Stimulated activated CD8-positive, alpha-beta memory T cell treated with anti-CD3 and anti-CD28 coated beads, Interleukin-7, amount 100 ng/mL, for 48 hours (primary cell): ENCODE data around the gene TNKS1BP1.
"Not testable (repeated sequence)": the region's sequence is repeated elsewhere in the genome, so short reads cannot be mapped to it uniquely, and the experiment has no call there.

ENCODE experiments used
- DNase-seq, 2 donors: peaks; one replicate each; pipeline ENCODE4 v3.0.0-alpha.2; 2020; ENCODE audit warnings: low read depth in 1 of 2; ENCODE audit errors: extremely low read depth in 1 of 2

The TNKS1BP1 gene

DNA sequence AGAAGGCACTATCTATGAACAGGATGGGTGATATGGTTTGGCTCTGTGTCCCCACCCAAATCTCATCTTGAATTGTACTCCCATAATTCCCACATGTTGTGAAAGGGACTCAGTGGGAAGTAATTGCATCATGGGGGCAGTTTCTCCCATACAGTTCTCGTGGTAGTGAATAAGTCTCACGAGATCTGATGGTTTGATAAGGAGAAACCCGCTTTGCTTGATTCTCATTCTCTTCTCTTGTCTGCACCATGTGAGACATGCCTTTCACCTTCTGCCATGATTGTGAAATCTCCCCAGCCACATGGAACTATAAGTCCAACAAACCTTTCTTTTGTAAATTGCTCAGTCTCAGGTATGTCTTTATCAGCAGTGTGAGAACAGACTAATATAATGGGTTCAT is 28.5 kb downstream of the TNKS1BP1 start:
- DNase-seq = not testable (repeated sequence)

DNA sequence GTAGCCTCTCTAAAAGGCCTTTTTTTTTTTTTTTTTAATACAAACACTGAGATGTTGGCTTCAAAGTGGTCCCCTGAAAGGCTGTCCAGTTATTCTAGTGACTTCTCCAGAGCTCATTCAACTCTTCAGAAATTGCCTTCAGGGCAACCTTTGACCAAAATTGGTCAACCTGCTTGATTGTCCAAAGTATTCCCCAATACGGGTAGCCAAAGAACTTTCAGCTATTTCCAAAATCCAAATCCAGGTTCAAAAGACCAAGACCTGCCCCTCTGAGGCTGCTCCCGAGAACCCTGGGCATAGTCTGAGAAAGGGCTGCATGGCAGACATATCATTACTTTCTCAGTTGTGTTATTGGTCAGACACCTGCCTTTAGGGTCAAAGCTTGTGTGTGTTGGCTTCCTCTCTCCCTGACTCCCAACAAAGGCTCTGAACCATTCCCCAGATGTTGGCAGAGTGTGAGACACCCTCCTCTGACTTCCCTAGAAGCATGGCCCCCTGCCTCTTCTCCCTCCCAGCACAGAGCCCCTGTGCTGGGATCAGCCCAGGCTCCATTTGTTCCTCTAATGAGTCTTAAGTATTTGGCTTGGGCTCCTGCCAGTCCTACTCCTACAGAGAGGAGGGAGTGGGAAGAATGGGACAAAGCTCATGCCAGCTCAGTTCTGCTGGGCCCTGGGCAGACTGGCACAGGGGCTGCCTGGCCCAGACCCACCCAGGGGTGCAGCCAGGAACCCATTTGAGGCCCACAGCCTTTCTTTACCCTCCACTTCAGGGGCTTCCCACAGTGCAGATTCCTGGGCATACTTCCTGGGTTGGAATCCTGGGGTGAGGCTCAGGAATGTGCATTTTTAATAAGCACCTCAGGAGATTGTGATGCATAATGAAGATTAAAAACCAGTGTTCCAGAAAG is 30.3 kb downstream of the TNKS1BP1 start:
- DNase-seq = no peak

DNA sequence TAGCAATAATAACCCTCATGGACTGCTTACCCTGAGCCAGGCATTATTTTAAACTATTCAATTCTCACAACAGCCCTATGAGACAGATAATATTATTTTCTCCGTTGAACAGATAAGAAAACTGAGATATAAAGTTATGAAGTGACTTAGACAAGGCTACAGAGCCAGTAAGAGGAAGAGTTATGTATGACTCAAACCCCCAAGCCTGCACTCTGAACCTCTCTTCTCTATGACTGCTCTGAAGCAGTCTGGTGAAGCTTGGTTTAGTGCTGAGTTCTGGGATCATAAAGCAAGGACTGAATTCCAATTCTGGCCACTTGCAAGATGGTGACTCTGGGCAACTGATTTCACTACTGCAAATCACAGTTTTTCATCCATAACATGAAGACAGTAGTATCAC is 34.5 kb downstream of the TNKS1BP1 start:
- DNase-seq = no peak

DNA sequence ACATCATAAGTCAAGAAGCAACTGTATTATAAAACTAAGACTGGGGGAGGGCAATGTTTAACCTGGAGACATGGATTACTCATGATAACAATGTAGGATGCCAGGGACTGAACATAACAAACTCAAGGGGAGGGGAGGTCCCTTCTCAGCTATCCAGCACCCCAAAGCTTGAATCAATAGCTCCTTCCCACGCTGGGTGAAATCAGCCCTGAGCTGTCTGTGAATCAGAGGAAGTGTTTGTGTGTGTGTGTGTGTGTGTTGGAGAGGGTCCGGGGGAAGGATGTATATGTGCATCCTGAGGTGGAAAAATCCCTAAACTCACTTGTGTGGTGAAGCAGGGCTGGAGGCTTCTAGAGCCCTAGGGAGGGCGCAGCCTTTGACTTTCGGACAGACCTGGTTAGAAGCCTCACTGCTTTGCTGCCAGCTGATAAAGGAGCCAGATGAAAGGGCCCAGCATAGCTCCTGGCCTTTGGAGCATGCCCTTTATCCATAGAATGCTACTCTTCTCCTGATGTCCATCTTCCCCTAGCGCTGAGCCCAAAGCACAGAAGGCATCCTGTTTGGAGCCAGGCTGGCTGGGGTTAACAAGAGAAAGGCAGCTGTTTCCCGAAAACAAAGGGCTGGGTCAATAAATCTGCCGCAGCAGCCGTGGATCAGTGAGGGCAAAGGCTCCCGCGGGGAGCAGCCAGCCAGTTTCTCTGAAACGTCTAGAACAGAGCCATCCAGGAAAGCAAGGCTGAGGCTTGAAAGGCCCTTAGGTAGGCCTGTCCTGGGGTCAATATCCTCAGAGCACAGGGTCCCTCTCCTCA is 35.8 kb downstream of the TNKS1BP1 start:
- DNase-seq = no peak

DNA sequence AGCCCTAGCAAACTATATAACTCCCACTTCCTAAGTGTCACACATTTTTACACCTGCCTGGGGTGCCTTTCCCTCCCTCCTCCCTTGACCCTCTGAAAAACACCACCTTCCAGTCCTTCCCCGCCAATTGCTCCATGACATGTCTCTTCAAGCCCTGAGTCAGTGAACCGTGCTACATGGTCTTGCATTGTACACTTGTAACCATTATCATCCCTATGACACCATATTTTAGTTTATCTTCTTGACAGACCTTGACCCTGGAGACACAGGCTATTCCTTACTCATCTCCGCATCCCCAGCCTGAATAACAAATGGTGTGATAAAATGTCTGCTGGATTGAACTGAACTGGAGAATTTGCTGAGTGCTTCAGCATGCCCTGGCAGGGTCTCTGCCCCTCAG is 36.9 kb downstream of the TNKS1BP1 start:
- no peak for DNase-seq

DNA sequence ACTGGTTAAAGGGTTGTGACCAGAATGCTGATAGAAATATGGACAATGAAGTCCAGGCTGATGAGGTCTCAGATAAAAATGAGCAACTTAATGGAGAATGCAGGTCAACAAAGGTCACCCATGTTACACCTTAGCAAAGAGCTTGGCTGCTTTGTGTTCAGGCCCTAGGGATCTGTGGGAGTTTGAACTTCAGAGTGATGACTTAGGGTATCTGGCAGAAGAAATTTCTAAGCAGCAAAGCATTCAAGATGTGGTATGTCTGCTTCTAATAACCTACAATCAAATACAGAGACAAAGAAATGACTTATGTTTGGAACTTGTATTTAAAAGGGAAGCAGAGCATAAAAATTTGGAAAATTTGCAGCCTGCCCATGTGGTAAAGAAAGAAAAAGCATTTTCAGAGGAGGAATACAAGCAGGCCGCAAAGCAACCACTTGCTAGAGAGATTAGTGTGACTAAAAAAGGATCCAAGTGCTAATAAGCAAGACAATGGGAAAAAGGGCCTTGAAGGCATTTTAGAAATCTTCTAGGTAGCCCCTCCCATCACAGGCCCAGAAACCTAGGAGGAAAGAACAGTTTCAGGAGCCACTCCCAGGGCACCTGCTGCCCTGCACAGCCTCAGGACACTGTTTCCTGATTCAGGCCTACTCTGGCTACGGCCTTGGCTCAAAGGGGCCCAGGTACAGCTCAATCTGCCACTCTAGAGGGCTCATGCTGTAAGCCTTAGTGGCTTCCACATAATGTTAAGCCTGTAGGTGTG is 41.3 kb downstream of the TNKS1BP1 start:
- no peak for DNase-seq

DNA sequence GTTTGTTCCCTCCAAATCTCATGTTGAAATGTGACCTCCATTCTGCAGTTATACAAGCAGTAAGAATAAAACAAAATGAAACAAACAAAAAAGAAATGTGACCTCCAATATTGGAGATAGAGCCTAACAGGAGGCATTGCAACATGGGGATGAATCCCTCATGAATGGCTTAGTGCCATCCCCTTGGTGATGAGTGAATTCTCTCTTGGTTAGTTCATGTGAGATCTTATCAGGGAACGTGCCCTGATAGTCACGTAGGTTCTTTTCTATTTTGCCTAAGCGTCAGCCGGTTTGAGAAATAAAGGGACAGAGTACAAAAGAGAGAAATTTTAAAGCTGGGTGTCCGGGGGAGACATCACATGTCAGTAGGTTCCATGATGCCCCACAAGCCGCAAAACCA is 43.2 kb downstream of the TNKS1BP1 start:
- not testable (repeated sequence) for DNase-seq

DNA sequence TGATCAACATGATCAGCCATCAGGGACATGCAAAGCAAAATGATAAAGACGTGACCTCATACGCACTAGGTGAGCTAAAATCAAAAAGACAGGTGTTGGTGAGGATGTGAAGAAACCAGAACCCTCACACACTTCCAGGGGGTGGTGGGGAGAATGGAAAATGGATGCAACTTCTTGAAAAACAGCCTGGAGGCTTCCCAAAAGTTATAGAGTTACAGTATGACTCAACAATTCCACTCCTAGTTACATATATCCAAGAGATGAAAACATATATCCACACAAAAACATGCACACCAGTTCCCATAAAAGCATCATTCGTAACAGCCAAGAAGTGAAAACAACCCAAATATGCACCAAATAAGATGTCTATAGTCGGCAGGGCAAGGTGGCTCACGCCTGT is 45.6 kb downstream of the TNKS1BP1 start:
- DNase-seq = no peak

DNA sequence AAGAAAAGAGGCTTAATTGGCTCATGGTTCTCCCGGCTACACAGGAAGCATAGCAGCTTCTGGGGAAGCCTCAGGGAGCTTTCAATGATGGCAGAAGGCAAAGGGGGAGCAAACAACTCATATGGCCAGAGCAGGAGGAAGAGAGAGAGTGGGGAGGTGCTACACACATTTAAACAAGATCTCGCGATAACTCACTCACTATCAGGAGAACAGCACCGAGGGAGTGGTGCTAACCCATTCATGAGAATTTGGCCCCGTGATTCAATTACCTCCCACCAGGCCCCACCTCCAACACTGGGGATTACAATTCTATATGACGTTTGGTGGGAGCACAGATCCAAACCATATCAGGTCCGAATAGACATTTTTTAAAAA is 46.0 kb downstream of the TNKS1BP1 start:
- DNase-seq = no peak

DNA sequence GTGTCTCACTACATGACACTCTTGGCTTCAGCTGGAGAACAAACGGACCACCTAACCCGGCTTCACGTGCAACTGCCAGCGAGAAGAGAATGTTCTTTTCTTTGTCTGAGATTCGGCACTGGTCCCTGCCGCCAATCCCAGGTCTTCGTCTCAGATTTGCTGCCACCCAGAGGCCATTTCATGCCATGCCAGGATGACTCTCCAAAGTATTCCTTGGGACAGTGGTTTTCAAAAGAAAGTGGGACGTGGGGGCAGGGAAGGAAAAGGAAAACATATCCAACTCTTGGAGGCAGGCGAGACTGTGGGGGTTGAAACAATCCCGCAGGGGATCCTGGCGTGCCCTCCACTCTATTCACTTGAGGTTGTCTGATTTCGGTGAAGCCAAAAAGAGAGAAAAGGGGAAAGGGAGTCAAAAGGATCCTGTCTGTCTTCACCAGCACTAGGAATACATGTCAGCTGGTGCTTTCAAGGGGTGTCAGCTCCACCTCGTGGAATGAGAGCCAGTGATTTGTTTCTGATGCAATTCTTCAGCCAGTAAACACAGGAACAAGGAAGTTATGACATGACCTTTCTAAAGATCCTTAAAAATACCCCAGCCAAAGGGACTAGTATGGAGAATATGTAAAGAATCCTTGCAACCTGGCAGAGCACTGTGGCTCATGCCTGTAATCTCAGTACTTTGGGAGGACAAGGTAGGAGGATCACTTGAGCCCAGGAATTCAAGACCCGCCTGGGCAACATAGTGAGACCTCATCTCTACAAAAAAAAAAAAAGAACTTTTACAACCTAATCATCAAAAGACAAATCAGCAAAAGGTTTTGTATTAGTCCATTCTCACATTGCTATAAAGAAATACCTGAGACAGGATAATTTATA is 46.7 kb downstream of the TNKS1BP1 start:
- peak in 1 of 2 donors; percentile 7 for DNase-seq

DNA sequence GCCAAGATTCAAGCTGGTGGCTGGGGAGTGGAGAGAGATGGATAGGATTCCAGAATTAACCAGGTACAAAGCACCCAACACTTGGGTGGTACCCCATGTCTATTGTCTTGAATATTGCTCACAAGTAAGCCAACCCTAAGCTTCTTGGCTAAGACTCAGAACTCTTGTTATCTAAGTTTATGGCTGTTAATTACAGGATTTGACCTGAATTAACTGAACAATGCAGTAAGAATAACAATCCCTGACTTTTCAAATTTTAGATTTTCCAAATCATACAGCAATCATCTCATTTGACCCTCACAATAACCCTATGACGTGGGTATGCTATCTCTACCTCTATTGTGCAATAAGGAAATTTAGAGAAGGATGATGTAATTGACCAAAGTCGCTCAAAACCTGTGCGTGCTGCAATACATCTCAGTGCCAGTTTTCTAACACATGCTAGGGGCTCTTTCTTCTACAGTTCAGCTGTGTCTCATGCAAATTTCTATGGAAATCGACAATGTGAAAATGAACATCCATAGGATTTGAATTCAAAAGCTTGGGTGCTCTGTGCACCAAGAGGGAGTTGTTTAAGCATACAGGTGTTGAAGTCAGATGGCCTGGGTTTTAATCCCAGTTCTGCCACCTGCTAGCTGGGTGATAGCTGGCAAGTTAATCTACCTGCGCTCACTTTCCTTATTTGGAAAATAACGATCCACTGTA is 47.6 kb downstream of the TNKS1BP1 start:
- DNase-seq = no peak

DNA sequence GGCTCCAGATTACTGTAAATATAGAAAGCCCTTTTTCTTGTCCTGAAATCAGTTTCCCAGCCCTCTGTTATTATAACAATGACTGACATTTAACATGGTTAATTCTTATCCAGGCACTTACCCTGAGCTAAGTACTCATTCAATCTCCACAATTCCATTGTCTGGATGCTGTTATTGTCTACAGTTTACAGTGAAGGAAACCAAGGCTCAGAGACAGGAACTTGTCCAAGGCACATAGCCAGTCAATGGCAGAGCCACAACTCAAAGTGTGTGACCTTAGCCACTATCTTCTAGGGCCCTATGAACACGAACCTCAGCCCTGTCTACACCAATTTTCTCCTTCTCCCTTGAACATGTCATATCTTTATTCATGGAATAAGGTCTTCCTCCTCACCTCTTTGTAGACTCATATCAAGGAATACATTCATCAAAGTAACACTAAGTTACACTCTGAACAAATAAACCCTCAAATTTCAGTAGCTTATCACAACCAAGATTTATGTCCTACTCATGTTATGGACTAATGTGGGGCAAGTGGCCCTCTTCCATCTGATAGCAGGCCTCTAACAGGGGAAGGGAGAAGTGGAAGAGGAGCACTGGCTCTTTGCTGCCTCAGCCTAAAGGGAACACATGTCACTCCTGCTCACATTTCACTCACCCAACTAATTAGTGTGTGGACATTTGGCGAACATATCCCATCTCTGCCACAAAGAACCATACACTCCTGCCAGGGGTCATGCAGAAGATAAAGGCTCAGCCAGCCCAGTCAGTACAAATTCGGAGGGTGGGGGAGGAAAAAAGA is 48.4 kb downstream of the TNKS1BP1 start:
- no peak for DNase-seq

DNA sequence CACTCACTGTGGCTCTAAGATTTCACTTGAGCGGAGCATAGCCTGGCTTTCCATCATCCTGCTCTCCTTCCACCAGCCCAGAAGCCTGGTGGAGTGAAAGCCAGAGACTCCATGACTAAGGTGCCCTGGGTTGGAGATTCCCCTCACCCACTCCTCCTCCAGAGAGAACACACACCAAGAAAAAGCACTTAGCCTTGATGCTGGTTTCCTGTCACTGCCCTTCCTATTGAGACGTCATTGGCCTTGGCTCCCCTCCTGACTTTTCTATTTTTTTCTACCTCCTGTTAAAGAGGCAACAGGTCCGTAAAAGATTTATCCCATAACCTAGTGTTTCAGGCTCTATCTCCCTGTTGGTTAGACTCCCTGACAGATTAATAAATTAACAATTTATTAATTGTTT is 49.2 kb downstream of the TNKS1BP1 start:
- DNase-seq = no peak

DNA sequence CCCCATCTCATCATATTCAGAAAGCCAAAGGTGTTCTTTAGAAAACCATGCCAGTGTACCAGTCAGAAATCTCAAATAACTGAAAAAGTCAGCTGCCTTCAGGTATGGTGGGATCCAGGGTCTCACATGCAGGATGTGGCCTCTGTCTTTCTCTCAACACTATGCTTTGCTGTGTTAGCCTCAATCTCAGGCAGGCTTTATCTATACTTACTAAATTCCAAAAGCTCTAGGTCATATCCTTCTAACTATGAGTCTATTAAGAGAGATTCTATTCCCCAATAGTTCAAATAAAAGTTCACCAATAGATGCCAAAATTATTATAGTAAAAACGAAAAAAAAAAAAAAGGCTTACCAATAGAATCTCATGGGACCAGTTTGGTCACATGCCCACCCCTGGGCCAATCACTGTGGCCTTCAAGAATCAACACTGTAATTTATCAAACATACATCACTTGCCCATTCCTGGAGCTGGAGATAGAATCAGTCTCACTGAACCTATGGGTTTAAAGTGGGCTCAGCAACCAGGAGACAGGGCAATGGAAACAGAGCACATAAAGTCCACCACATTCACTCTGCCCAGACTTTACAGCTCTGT is 49.8 kb downstream of the TNKS1BP1 start:
- DNase-seq = no peak

DNA sequence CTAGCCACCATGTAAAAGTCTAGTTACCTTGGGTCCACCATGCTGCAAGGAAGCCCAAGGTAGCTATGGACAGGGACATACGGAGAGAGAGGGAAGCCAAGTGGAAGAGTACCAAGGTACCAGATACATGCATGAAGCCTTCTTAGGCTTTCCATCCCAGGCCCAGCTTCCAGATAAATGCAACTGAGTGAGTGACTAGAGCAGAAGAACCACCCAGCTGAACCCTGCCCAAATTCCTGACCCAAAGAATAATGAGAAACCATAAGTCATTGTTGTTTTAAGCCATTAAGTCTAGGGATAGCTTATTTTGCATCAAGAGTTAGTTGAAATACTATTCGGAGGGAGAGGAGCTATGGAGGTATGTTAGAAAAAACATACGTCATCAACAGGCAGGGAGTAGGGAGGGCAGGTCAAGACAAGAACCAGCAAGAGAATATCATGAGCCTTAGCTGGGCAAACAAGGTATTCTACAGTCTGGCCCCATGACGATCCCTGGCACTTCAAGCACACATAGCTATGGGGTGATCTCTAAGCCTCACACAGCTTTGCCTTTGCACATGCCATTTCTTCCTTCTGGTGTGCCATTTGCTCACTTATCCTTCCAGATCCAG is 51.2 kb downstream of the TNKS1BP1 start:
- no peak for DNase-seq

DNA sequence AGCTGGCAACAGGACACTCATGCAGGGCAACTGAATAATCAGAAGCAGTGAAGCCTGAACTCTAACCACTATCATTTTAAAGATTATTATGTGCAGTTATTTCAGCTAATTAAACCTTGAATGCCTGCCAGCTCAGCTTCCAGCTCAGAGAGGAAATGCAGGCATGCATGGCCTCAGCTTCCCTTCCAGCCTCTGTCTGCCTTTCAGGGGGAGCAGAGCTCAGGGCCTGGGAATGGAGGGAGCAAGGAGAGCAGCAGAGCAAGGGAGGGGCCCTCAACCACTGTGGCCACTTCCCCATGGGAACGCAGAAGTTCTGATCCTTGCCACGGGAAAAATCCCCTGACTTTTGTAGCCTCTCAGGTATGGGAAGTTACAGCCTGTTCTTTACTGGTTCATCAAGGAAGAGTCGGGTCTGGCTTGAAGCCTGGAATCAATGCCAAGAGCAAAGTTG is 55.2 kb downstream of the TNKS1BP1 start:
- no peak for DNase-seq

DNA sequence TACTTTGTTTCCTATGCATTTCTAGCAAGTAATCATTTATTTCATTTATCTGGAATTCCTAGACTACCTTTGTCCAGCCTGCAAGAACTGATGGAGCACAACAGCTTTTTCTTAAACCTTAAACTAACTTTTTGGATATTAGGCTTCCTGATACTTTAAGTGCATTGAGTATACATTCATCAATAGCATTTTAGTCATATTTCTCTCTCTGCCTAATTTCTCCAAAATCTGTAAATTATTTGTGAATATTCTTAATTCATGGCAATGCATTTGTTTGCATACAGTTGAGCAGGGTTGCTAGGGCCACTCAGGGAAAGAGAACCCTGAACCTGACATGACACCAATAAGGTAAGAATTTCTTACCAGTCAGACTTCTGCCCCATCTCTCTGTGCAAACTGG is 58.6 kb downstream of the TNKS1BP1 start:
- DNase-seq = no peak

DNA sequence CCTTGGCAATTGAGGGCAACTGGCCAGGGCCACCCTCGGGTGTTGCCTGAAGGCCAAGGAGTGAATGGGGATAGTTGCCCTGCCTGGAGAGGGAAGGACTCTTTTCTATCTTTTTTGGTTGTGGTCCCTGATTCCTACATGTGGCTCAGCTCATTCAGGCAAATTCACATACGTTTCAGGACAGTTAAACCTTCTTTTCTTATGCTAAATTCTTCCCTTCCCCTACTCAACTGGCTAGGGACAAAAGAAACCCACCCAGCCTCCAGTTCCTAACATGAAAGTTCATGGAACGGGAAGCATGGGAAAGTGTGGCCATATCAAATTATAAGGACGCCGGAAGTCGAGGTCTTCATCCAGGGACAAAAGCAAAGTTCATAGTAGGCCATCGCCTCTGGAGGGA is 61.4 kb downstream of the TNKS1BP1 start:
- DNase-seq = no peak
